IMR-90 (cell line): ENCODE data around the gene PARVB. TPM values are rescaled to one million over a fixed set of nuclear protein-coding genes. Genes with fewer than 3 reads are reported as not detected.

Source experiments
- ATAC-seq: fragments of 200-7000 bp; cut with Tn5 transposase; 2 replicates; pipeline ENCODE4 v1.9.1; 2020; ENCODE audit warnings: low read depth, mild to moderate bottlenecking, moderate library complexity
- BruUV-seq: library from RNA; stranded (reverse); fragments of 400-500 nt; replicated peaks from 2 replicates; lab custom pipeline; 2021; lab: Mats Ljungman, UMichigan
- CTCF ChIA-PET: fragments of 300-600 bp; formaldehyde crosslinking; extraction: SDS; loops from one replicate; lab custom pipeline; 2021; ENCODE audit warnings: antibody characterized with exemption; lab: Yijun Ruan, JAX
- POLR2A ChIA-PET: fragments of 300-600 bp; sonication (Branson Sonifier 250); formaldehyde crosslinking; loops from one replicate; lab custom pipeline; 2022; ENCODE audit warnings: antibody characterized with exemption; ENCODE audit not compliant: unreplicated experiment; lab: Charles Lee
- DNase-seq: peaks from one replicate; pipeline ENCODE4 v3.0.0; 2013
- H2AFZ ChIP-seq: replicated peaks from 2 replicates; pipeline ENCODE3; 2013; ENCODE audit warnings: low read length, mild to moderate bottlenecking; ENCODE audit not compliant: poor library complexity
- H2AK5ac ChIP-seq: 2 replicates; pipeline ENCODE4 v1.6.1; 2013; ENCODE audit warnings: low read depth, low read length, inconsistent platforms
- H2AK9ac ChIP-seq: replicated peaks from 2 replicates; pipeline ENCODE3; 2013; ENCODE audit warnings: mild to moderate bottlenecking, low read depth, low read length, moderate library complexity; ENCODE audit not compliant: poor library complexity
- H2BK120ac ChIP-seq: 2 replicates; pipeline ENCODE4 v1.6.1; 2013; ENCODE audit warnings: low read depth, low read length, inconsistent platforms
- H2BK15ac ChIP-seq: 3 replicates; pipeline ENCODE4 v1.6.1; 2013; ENCODE audit warnings: low read depth, low read length, inconsistent platforms
- H2BK20ac ChIP-seq: 2 replicates; pipeline ENCODE4 v1.6.1; 2013; ENCODE audit warnings: low read depth, mild to moderate bottlenecking, inconsistent platforms, low read length, moderate library complexity
- H2BK5ac ChIP-seq: 2 replicates; pipeline ENCODE4 v1.6.1; 2013; ENCODE audit warnings: mild to moderate bottlenecking, low read depth, low read length, inconsistent platforms; ENCODE audit not compliant: poor library complexity, severe bottlenecking
- H3K14ac ChIP-seq: replicated peaks from 2 replicates; pipeline ENCODE4 v1.6.1; 2013; ENCODE audit warnings: low read depth, low read length, inconsistent platforms
- H3K18ac ChIP-seq: 2 replicates; pipeline ENCODE4 v1.6.1; 2013; ENCODE audit warnings: low read depth, low read length, control low read depth
- H3K23ac ChIP-seq: 2 replicates; pipeline ENCODE4 v1.6.1; 2013; ENCODE audit warnings: low read depth, low read length, inconsistent platforms
- H3K27ac ChIP-seq: 2 replicates; pipeline ENCODE4 v1.5.1; 2013; ENCODE audit warnings: mild to moderate bottlenecking, control low read depth, low read length; ENCODE audit not compliant: insufficient read depth
- H3K27me3 ChIP-seq: 2 replicates; pipeline ENCODE4 v1.6.1; 2013; ENCODE audit warnings: low read length; ENCODE audit not compliant: control insufficient read depth, insufficient read depth
- H3K36me3 ChIP-seq: 2 replicates; pipeline ENCODE4 v1.6.1; 2013; ENCODE audit warnings: low read length, mixed read lengths; ENCODE audit not compliant: control insufficient read depth, insufficient read depth
- H3K4ac ChIP-seq: 2 replicates; pipeline ENCODE4 v1.6.1; 2013; ENCODE audit warnings: low read depth, low read length, inconsistent platforms
- H3K4me1 ChIP-seq: 2 replicates; pipeline ENCODE4 v1.6.1; 2013; ENCODE audit warnings: low read length, mixed read lengths; ENCODE audit not compliant: control insufficient read depth, insufficient read depth
- H3K4me2 ChIP-seq: 2 replicates; pipeline ENCODE4 v1.6.1; 2013; ENCODE audit warnings: low read depth, mild to moderate bottlenecking, control low read depth, low read length, moderate library complexity
- H3K4me3 ChIP-seq: 2 replicates; pipeline ENCODE4 v1.5.1; 2013; ENCODE audit warnings: low read depth, mild to moderate bottlenecking, control low read depth, low read length, moderate library complexity; ENCODE audit not compliant: insufficient read depth
- H3K56ac ChIP-seq: 2 replicates; pipeline ENCODE4 v1.6.1; 2013; ENCODE audit warnings: low read length, inconsistent platforms; ENCODE audit not compliant: insufficient read depth; ENCODE audit errors: extremely low read depth
- H3K79me1 ChIP-seq, 2 experiments: 2 replicates each; pipeline ENCODE4 v1.6.1; 2013; ENCODE audit warnings: low read length in 2 of 2, inconsistent platforms in 1 of 2, low read depth in 1 of 2
- H3K9ac ChIP-seq: 2 replicates; pipeline ENCODE4 v1.6.1; 2013; ENCODE audit warnings: low read depth, low read length, control low read depth
- H3K9me1 ChIP-seq: 2 replicates; pipeline ENCODE4 v1.6.1; 2013; ENCODE audit warnings: low read length, inconsistent platforms; ENCODE audit not compliant: insufficient read depth
- H3K9me3 ChIP-seq: 2 replicates; pipeline ENCODE4 v1.6.1; 2013; ENCODE audit warnings: low read length; ENCODE audit not compliant: control insufficient read depth, insufficient read depth
- H4K20me1 ChIP-seq: 2 replicates; pipeline ENCODE4 v1.6.1; 2013; ENCODE audit warnings: low read length, inconsistent platforms; ENCODE audit not compliant: insufficient read depth
- H4K5ac ChIP-seq: 2 replicates; pipeline ENCODE4 v1.6.1; 2013; ENCODE audit warnings: mild to moderate bottlenecking, low read depth, low read length, control low read depth
- H4K8ac ChIP-seq, 2 experiments: 2 replicates each; pipeline ENCODE4 v1.6.1; 2013; ENCODE audit warnings: low read depth in 2 of 2, low read length in 2 of 2, control low read depth in 1 of 2, inconsistent platforms in 1 of 2
- H4K91ac ChIP-seq: 2 replicates; pipeline ENCODE4 v1.6.1; 2013; ENCODE audit warnings: low read depth, low read length, inconsistent platforms; ENCODE audit not compliant: insufficient read depth
- BHLHE40 ChIP-seq: fragments of 150-350 bp; IDR thresholded peaks from 2 replicates; pipeline ENCODE4 v1.6.1; 2016; ENCODE audit warnings: mild to moderate bottlenecking, low read depth, low read length
- CEBPB ChIP-seq: IDR thresholded peaks from 2 replicates; pipeline ENCODE4 v1.6.1; 2012; ENCODE audit warnings: low read depth, low read length, improper control_type of control experiment
- CHD1 ChIP-seq: IDR thresholded peaks from 2 replicates; pipeline ENCODE4 v1.6.1; 2012; ENCODE audit warnings: low read depth, low read length, improper control_type of control experiment
- CTCF ChIP-seq: conservative IDR thresholded peaks from 2 replicates; pipeline ENCODE4 v1.5.1; 2012; ENCODE audit warnings: mild to moderate bottlenecking, low read depth, low read length, improper control_type of control experiment
- ELK1 ChIP-seq: fragments of 150-350 bp; IDR thresholded peaks from 2 replicates; pipeline ENCODE4 v1.6.1; 2016; ENCODE audit warnings: low read depth, mild to moderate bottlenecking, low read length, moderate library complexity, borderline replicate concordance
- FOS ChIP-seq: fragments of 150-350 bp; IDR thresholded peaks from 2 replicates; pipeline ENCODE4 v1.6.1; 2016; ENCODE audit warnings: low read depth, low read length
- MAFK ChIP-seq: IDR thresholded peaks from 2 replicates; pipeline ENCODE4 v1.6.1; 2012; ENCODE audit warnings: low read depth, low read length, improper control_type of control experiment
- MAZ ChIP-seq: IDR thresholded peaks from 2 replicates; pipeline ENCODE4 v1.6.1; 2012; ENCODE audit warnings: low read depth, mild to moderate bottlenecking, low read length, improper control_type of control experiment, moderate library complexity, borderline replicate concordance
- MXI1 ChIP-seq: IDR thresholded peaks from 2 replicates; pipeline ENCODE4 v1.6.1; 2012; ENCODE audit warnings: low read depth, mild to moderate bottlenecking, low read length, moderate library complexity, borderline replicate concordance
- NFE2L2 ChIP-seq: fragments of 150-350 bp; IDR thresholded peaks from 2 replicates; pipeline ENCODE4 v1.6.1; 2016; ENCODE audit warnings: low read depth, mild to moderate bottlenecking, low read length
- POLR2A ChIP-seq: IDR thresholded peaks from 2 replicates; pipeline ENCODE4 v1.6.1; 2012; ENCODE audit warnings: mild to moderate bottlenecking, low read depth, low read length
- RAD21 ChIP-seq: IDR thresholded peaks from 2 replicates; pipeline ENCODE4 v1.6.1; 2012; ENCODE audit warnings: low read length, improper control_type of control experiment
- RCOR1 ChIP-seq: IDR thresholded peaks from 2 replicates; pipeline ENCODE4 v1.6.1; 2012; ENCODE audit warnings: mild to moderate bottlenecking, low read length, improper control_type of control experiment; ENCODE audit not compliant: insufficient replicate concordance
- RFX5 ChIP-seq: IDR thresholded peaks from 2 replicates; pipeline ENCODE4 v1.8.0; 2012; ENCODE audit warnings: low read depth, mild to moderate bottlenecking, low read length, moderate library complexity
- SMC3 ChIP-seq: fragments of 150-350 bp; IDR thresholded peaks from 2 replicates; pipeline ENCODE4 v1.6.1; 2016; ENCODE audit warnings: low read depth, mild to moderate bottlenecking, antibody characterized with exemption, low read length, moderate library complexity
- USF2 ChIP-seq: fragments of 150-350 bp; IDR thresholded peaks from 2 replicates; pipeline ENCODE4 v1.6.1; 2017; ENCODE audit warnings: mild to moderate bottlenecking, antibody characterized with exemption, low read length, low read depth
- WGBS, 2 experiments: methylation state at CpG; one replicate each; pipeline versions ENCODE4 v1.1.5 to v1.1.7; 2013; ENCODE audit warnings: missing lambda C conversion rate in 2 of 2; ENCODE audit not compliant: insufficient read length in 1 of 2; ENCODE audit errors: extremely low coverage in 2 of 2; 5-methylcytosine and 5-hydroxymethylcytosine counted together
- dilution Hi-C: fragments of 300-500 bp; cut with HindIII; formaldehyde crosslinking; loops from one replicate; pipeline ENCODE4 v1.14.3; 2018; ENCODE audit warnings: low sequenced_read_pairs; ENCODE audit not compliant: unreplicated experiment
- in situ Hi-C: fragments of 300-500 bp; cut with MboI; formaldehyde crosslinking; loops from 3 replicates; pipeline ENCODE4 v1.14.3; 2019; ENCODE audit warnings: low sequenced_read_pairs, inconsistent platforms, mixed read lengths
- intact Hi-C: fragments of 100-400 bp; cut with micrococcal nuclease; formaldehyde crosslinking; loops from 2 replicates; pipeline ENCODE4 v1.10.0; 2022
- polyA plus RNA-seq, 3 experiments: library from polyadenylated mRNA; depleted of rRNA; stranded (reverse); fragments of >200 nt; gene quantifications; 2 replicates each; pipeline ENCODE4 v1.2.3, GENCODE V29; 2012; ENCODE audit warnings: low replicate concordance in 1 of 3
- total RNA-seq: library from RNA; depleted of rRNA; stranded (reverse); fragments of >200 nt; gene quantifications from 2 replicates; pipeline ENCODE4 v1.2.3, GENCODE V29; 2012

PARVB gene
- total and polyA plus RNA-seq, 2 of the 4 experiments (the other 2 are of a cell fraction) = 44.3 to 53.9 TPM

GRCh38 chr22:44088976-44089570, 65.0 kb downstream of the PARVB start:
- no TSS peak for BruUV-seq
- Histone ChIP-seq H3K27ac (no peak overlapping the region), H3K79me1 (peaks cover 4 to 9% of the 10 kb centered on the region in 2 experiments; a peak in 2 of 4 replicates), H2AK5ac (no peak overlapping the region), H3K9ac (no peak overlapping the region), H2BK15ac (no peak overlapping the region), H4K8ac (no peak overlapping the region), H4K5ac (no peak overlapping the region), H4K91ac (no peak overlapping the region), H3K36me3 (no peaks in the 10 kb centered on the region), H2BK20ac (no peak overlapping the region), H2AK9ac (peak overlapping the region; percentile 6), H3K18ac (no peak overlapping the region), H3K9me1 (no peaks in the 10 kb centered on the region), H3K4ac (no peak overlapping the region), H2BK5ac (no peak overlapping the region), H3K4me1 (peaks cover 10% of the 10 kb centered on the region; the same call in 1 of the 2 replicates), H3K14ac (no peak overlapping the region), H3K4me3 (no peak overlapping the region), H2BK120ac (no peak overlapping the region), H3K4me2 (no peak overlapping the region), H3K9me3 (peaks cover 4% of the 10 kb centered on the region; the same call in 1 of the 2 replicates), H3K27me3 (no peaks in the 10 kb centered on the region), H3K56ac (no peak overlapping the region), H3K23ac (no peak overlapping the region), H4K20me1 (no peaks in the 10 kb centered on the region; the same call in none of the 2 replicates), H2AFZ (no peak overlapping the region)
- ATAC-seq (peak; percentile 45), DNase-seq (peak; percentile 22)
- ChIA-PET CTCF (interaction anchor here (1.0 kb wide), 1 partner anchor 96 kb away, joined by 4 read pairs; no protein-coding TSS in a partner anchor), POLR2A (no interaction called here)
- no peak for TF ChIP-seq USF2
- no peak for TF ChIP-seq CHD1
- no peak for TF ChIP-seq NFE2L2
- TF ChIP-seq ELK1 = no peak
- no peak for TF ChIP-seq SMC3
- no peak for TF ChIP-seq MAZ
- TF ChIP-seq MAFK = no peak
- TF ChIP-seq BHLHE40 = no peak
- no peak for TF ChIP-seq RAD21
- no peak for TF ChIP-seq CTCF
- no peak for TF ChIP-seq CEBPB
- TF ChIP-seq RCOR1 = no peak
- TF ChIP-seq RFX5 = no peak
- no peak for TF ChIP-seq FOS
- no peak for TF ChIP-seq POLR2A
- no peak for TF ChIP-seq MXI1
- WGBS, 2 experiments = 62% methylated on average over 4 of the region's 17 CpGs; no CpG with 5 or more reads in 1 of the 2 experiments
- in situ Hi-C loops = loop anchor here (5.0 kb wide), 1 partner anchor 533 kb away; no protein-coding TSS in a partner anchor
- intact Hi-C loops = no loop called here
- dilution Hi-C loops = no loop called here
